ENCODE data around the gene IL1R2.

DNA sequence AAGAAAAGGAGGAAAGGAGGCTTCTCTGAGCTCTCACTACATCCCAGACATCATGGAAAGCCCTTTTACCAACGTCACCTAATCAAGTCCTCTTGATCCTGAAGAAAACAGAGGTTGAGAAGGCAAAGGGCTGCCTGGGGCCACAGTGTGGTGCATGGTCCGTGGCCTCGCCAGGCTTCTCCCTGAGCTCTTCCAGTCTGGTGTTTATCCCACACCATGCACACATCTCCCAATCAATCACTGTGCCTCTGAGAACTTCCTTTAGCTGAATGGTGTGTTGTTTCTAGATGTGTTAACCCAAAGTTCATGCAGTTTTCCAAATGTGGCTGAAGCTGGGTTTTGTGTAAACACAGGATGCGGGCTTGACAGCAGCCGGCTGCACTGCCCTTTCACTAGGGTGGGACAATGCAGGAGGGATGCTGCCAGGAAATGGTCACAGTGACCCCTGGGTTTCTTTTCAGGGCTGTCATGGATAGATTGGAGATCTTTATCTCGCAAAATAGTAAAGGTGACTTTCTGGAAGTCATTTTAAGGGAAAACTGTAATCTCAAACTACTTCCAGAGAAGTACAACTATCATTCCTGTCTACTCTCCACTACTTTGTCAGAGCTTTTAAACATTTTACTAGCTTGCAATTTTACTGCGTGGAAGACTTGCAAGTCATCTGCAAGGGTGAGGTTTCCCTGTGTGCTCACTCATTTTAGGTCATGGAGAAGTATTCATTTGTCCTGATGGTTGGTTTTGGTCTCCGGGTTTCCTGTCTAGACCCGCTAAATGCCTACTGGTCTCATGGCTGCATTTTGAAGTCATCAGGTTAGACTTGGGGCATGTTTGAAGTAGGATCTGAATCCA is 54.6 kb downstream of the IL1R2 start:
- TF ChIP-seq ZNF404 (tag by site-specific recombination; IDR thresholded peaks at IDR 0.05) (no peak), ZNF785 (tag by site-specific recombination; IDR thresholded peaks at IDR 0.05) (no peak), ZNF555 (tag by site-specific recombination; conservative IDR thresholded peaks at IDR 0.05) (no peak), ZNF530 (tag by site-specific recombination; IDR thresholded peaks at IDR 0.05; ENCODE audit: low read depth) (no peak), ZNF274 (IDR thresholded peaks at IDR 0.05; ENCODE audit: low read length) (no peak), ZNF274 (tag by site-specific recombination; IDR thresholded peaks at IDR 0.05; ENCODE audit: borderline replicate concordance) (no peak), ZNF324 (tag by site-specific recombination; IDR thresholded peaks at IDR 0.05) (no peak)
- TF ChIP-seq, protein P1, sequence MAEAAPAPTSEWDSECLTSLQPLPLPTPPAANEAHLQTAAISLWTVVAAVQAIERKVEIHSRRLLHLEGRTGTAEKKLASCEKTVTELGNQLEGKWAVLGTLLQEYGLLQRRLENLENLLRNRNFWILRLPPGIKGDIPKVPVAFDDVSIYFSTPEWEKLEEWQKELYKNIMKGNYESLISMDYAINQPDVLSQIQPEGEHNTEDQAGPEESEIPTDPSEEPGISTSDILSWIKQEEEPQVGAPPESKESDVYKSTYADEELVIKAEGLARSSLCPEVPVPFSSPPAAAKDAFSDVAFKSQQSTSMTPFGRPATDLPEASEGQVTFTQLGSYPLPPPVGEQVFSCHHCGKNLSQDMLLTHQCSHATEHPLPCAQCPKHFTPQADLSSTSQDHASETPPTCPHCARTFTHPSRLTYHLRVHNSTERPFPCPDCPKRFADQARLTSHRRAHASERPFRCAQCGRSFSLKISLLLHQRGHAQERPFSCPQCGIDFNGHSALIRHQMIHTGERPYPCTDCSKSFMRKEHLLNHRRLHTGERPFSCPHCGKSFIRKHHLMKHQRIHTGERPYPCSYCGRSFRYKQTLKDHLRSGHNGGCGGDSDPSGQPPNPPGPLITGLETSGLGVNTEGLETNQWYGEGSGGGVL (tag by site-specific recombination; IDR thresholded peaks at IDR 0.05) = no peak
- TF ChIP-seq, protein P2, sequence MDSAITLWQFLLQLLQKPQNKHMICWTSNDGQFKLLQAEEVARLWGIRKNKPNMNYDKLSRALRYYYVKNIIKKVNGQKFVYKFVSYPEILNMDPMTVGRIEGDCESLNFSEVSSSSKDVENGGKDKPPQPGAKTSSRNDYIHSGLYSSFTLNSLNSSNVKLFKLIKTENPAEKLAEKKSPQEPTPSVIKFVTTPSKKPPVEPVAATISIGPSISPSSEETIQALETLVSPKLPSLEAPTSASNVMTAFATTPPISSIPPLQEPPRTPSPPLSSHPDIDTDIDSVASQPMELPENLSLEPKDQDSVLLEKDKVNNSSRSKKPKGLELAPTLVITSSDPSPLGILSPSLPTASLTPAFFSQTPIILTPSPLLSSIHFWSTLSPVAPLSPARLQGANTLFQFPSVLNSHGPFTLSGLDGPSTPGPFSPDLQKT (IDR thresholded peaks at IDR 0.05; ENCODE audit: borderline replicate concordance, low read depth, low read length) = no peak
- TF ChIP-seq, protein P3, sequence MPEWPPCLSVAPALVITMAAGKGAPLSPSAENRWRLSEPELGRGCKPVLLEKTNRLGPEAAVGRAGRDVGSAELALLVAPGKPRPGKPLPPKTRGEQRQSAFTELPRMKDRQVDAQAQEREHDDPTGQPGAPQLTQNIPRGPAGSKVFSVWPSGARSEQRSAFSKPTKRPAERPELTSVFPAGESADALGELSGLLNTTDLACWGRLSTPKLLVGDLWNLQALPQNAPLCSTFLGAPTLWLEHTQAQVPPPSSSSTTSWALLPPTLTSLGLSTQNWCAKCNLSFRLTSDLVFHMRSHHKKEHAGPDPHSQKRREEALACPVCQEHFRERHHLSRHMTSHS (tag by site-specific recombination; IDR thresholded peaks at IDR 0.05) = no peak
- TF ChIP-seq, protein P4, sequence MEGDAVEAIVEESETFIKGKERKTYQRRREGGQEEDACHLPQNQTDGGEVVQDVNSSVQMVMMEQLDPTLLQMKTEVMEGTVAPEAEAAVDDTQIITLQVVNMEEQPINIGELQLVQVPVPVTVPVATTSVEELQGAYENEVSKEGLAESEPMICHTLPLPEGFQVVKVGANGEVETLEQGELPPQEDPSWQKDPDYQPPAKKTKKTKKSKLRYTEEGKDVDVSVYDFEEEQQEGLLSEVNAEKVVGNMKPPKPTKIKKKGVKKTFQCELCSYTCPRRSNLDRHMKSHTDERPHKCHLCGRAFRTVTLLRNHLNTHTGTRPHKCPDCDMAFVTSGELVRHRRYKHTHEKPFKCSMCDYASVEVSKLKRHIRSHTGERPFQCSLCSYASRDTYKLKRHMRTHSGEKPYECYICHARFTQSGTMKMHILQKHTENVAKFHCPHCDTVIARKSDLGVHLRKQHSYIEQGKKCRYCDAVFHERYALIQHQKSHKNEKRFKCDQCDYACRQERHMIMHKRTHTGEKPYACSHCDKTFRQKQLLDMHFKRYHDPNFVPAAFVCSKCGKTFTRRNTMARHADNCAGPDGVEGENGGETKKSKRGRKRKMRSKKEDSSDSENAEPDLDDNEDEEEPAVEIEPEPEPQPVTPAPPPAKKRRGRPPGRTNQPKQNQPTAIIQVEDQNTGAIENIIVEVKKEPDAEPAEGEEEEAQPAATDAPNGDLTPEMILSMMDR (tag by site-specific recombination; IDR thresholded peaks at IDR 0.05) = no peak
- TF ChIP-seq, protein P5, sequence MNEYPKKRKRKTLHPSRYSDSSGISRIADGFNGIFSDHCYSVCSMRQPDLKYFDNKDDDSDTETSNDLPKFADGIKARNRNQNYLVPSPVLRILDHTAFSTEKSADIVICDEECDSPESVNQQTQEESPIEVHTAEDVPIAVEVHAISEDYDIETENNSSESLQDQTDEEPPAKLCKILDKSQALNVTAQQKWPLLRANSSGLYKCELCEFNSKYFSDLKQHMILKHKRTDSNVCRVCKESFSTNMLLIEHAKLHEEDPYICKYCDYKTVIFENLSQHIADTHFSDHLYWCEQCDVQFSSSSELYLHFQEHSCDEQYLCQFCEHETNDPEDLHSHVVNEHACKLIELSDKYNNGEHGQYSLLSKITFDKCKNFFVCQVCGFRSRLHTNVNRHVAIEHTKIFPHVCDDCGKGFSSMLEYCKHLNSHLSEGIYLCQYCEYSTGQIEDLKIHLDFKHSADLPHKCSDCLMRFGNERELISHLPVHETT (tag by site-specific recombination; IDR thresholded peaks at IDR 0.05) = no peak

Measured in HEK293 (cell line).